GM21723 (cell line): ENCODE results near the gene RPL36.

Source experiments
- ATAC-seq: cut with Tn5 transposase; IDR thresholded peaks from one replicate; pipeline ENCODE4 v1.9.1; 2021; ENCODE audit warnings: mild to moderate bottlenecking, moderate library complexity; ENCODE audit not compliant: unreplicated experiment

Gene RPL36

DNA sequence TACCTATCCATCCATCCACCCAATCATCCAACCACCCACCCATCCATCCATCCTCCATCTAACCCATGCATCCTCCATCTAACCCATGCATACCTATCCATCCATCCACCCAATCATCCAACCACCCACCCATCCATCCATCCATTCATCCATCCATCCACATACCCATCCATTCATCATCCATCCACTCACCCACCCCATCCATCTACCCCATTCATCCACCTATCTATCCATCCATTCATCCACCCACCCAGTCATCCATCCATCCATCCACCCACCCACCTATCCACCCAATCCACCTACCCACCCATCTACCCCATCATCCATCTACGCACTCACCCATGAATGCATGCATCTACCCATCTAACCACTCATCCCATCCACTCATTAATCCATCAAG is 16.3 kb upstream of the RPL36 start:
- no peak for ATAC-seq

- ATAC-seq = no peak
These were observed 15.4 kb upstream of the RPL36 start for GRCh38 chr19:5674714-5675113.

- no peak for ATAC-seq
These were observed 13.9 kb upstream of the RPL36 start for GRCh38 chr19:5676105-5676771.

DNA sequence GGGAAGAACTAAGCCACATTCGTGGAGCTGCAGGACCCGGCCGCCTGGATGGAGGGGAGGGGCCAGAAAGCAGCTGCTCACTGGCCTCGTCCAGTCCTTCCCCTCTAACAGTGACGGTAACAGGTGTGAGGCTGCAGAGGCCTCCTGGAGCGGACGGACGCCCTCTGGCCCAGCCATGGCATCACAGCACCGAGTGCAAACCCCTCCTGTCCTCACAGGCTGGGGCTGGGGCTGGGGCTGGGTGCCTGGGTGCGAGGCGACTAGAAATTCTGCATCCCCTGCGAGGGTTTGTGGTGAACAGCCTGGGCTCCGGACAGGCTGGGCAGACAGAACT is 13.4 kb upstream of the RPL36 start:
- no peak for ATAC-seq

DNA sequence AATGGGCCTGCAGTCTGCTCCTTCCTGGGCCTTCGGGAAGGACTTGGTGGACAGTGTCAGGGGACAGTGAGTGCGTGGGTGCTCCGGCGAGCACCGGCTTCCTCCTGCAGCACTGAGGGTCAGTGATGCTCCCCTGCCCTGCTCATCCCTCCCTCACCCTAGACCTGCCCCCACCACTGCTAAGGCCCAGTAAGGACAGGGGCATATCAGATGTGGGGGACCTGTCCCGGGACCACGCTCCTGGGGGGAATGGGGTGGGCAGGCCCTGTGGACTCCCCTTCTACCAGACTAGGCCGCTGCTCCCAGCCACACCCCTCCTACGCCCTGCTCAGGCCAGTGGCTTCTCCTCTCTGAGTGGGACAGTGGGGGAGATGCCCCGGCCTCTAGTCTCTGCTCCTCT is 13.0 kb upstream of the RPL36 start:
- no peak for ATAC-seq

GRCh38 chr19:5677580-5677979 is 12.5 kb upstream of the RPL36 start:
- no peak for ATAC-seq

DNA sequence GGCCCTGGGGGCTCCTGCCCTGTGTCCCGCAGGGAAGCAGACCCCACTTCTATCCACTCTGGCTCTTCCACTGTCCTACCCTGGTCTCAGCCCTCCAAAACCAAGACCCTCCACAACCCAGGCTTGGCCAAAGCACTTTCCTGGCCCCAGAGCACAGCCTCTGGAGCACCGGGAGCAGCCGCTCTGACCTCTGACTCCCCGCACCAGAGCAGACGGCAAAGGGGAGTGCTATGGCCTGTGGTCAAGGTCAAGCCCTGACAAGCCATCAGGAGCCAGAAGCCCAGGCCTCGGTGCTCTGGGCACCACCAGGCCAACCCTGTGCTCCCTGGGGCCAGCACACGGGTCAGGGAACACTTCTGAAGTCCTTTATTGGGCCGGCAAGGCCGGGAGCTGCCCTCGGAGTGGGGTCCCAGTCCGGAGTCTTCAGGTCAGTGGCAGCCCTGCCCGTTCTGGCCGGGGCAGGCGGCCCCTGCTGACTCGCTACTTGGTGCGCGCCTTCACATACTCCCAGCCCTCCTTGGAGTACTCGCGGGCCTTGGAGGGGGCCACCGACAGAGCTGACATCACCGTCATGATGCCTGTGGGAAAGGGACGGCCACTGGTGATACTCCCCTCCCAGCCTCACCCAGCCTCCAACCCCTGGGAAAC is 11.9 kb upstream of the RPL36 start:
- no peak for ATAC-seq

- no peak for ATAC-seq
These were observed 10.6 kb upstream of the RPL36 start for GRCh38 chr19:5679289-5680083.

DNA sequence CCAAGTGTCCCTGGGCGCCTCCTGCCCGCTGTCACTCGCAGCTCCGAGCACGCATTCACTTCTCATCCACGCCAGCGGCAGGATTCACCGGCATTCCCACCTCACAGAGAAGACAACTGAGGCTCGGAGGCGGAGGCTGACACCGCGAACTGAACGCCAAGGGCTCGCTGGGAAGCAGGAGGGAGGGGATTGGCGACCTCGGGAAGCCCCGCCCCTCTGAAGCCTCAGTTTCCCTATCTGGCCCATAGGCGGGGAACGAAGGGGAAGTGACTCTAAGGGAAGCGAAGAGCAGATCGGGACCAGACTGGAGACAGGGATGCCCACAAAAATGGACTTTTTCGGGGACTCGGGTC is 10.0 kb upstream of the RPL36 start:
- ATAC-seq = no peak

DNA sequence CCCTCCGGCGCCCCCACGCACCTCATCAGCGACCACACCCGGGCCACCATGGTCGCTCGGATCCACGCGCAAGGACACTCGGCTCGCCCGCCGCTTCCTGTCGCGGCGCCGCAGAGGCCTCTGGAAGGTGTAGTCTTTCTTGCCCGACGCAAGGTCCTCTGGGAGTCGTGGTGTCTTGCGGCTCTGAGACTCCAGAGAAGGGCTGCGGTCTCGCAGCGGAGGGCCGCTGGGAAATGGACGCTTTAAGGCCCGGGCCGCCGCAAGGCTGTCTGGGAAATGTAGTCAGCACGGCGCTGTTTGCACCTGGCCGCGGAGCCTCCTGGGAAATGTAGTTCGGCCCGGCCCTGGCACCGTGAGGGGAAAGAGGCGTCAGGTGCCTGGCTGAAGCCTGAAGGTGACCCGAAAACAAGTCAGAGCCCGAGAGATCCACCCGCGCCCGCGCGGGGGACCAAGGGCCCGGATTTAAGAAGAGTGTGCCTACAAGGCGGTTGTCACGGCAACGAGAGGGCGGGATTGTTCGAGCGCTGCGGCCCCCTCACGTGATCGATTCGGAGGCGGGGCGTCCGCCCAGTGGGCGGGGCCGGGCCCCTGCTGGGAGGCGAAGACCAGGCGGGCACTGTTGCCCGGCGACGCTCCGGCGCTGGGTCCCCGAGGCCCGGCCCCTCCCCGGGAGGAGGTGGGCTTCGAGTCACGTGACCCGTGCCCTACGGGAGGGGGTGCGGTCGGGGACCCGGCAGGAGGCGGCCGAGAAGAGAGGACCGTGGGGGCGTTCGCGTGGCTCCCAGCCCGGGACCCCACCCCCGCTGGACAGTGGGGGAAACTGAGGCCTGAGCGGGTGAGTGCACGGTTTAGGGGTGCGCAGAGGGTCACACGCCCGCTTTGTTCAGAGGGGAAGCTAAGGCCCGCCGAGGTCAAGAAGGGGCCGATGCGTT is 9.4 kb upstream of the RPL36 start, which contains the start of the genes HSD11B1L and MICOS13:
Gene HSD11B1L (plus strand): TSS at position 591 of the 932 bp plus-strand sequence. CDS start 3,806 bp downstream, outside the sequence.
Gene MICOS13 (minus strand): TSS at position 80 of the 932 bp plus-strand sequence. CDS start 30 bp downstream, at position 50.
- ATAC-seq = peak; percentile 86

DNA sequence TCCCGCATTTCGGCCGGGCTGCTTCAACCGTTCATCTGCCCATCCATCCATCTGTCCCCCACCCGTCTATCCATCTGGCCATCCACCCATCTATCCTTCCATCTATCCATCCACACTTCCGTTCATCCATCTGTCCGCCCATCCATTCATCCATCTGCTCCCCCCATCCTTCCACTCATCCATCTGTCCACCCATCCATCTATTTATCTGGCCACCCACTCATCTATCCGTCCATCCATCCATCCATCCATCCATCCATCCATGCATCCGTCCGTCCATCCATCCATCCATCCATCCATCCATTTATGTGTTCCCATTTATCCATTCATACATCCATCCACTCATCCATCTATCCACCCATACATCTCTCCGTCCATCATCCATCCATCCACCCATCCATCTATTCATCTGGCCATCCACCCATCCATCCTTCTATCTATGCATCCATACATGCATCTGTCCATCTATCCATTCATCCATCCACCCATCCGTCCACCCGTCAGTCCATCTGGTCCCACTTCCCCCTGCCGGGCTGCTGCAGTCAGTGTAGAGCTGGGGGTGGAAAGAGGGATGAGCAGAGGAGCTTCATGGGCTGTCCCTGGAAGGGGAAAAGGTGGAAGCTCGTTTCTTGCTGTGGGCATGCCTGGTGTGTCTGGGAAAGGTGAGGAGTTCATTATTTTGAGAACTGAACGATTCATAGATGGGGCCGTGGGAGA is 8.5 kb upstream of the RPL36 start:
- ATAC-seq = no peak

DNA sequence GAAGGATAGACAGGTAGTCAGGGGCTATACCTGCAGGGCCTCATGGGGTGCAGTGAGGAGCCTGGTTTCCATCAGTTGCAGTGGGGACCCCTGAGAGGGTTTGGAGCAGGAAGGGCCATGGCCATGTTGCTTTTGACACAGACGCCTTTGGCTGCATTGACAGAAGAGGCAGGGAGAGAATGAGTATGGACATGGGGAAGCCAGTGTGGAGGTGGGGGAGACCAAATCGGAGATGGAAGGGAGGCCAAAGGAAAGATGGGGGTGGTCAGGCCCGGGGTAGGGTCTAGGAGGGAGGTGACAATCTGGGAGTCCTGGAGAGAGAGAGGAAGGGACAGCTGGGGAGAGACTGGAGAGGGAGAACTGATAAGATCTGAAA is 8.0 kb upstream of the RPL36 start:
- no peak for ATAC-seq

- ATAC-seq = no peak
These were observed 6.8 kb upstream of the RPL36 start for GRCh38 chr19:5683177-5683886.

DNA sequence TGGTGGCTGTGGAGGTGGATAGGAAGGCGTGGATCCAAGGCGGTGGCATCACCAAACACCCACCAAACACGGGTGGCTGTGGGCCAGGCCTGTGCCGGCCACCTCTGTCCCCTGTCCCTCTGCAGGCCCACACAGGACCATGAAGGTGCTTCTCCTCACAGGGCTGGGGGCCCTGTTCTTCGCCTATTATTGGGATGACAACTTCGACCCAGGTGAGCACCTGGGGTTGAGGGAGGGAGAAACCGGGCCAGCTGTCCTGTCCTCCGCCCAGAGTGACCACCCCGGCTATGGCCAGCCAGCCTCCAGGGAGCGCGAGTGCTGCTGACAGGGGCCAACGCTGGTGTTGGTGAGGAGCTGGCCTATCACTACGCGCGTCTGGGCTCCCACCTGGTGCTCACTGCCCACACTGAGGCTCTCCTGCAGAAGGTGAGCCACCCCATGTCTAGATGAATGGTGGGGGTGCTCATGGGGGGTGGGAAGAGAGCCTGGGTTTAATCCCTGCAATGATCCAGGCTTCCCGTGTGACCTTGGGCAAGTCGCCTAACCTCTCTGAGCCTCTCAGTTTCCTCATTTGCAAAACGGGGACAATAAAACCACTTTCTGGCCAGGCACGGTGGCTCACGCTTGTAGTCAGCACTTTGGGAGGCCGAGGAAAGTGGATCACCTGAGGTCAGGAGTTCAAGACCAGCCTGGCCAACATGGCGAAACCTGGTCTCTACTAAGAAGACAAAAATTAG is 5.2 kb upstream of the RPL36 start:
- no peak for ATAC-seq

DNA sequence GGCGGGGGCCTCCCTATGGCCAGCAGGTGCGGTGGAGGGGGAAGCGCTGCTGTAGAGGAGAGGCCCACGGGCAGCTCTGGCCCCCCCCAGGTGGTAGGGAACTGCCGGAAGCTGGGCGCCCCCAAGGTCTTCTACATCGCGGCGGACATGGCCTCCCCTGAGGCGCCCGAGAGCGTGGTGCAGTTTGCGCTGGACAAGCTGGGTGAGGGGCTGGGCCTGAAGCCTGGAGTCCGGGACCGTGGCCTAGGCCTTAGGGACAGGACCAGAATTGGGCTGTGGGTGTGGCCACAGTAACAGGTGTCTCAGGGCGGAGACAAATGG is 3.8 kb upstream of the RPL36 start:
- no peak for ATAC-seq

GRCh38 chr19:5686647-5687359 is 3.3 kb upstream of the RPL36 start:
- ATAC-seq = peak; percentile 44

DNA sequence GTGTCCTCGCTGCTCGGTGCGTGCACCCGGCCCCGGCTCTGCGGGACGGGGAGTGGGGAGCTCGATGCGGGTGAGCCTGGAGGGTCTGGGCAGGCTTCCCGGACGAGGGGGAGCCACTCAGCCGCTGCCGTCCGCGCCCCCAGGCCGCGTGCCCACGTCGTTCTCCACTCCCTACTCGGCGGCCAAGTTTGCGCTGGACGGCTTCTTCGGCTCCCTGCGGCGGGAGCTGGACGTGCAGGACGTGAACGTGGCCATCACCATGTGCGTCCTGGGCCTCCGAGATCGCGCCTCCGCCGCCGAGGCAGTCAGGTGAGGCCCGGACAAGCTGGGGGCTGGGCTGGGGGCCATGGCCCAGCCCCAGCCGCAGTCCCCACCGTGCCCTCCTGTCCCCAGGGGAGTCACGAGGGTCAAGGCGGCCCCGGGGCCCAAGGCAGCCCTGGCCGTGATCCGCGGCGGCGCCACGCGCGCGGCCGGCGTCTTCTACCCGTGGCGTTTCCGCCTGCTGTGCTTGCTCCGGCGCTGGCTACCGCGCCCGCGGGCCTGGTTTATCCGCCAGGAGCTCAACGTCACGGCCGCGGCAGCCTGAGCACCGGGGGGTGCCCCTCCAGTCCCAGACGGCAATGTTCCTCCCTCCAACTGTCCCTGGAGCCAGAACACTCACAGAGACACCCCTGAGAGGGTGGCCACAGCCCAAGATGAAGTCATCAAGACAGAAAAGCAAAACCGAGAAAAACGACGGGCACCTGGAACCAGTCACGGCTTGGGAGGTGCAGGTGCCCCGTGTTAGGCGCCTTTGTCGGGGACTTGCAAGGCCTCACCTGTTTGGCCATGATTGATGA is 2.5 kb upstream of the RPL36 start:
- no peak for ATAC-seq
